Measurements from ENCODE around the gene NRL. TPM values are rescaled to one million over a fixed set of nuclear protein-coding genes. Genes with fewer than 3 reads are reported as not detected.

NRL gene
- total RNA-seq, 6 donors from 2014 or later, result 2.6 to 9.8 (median 4.4) TPM

DNA sequence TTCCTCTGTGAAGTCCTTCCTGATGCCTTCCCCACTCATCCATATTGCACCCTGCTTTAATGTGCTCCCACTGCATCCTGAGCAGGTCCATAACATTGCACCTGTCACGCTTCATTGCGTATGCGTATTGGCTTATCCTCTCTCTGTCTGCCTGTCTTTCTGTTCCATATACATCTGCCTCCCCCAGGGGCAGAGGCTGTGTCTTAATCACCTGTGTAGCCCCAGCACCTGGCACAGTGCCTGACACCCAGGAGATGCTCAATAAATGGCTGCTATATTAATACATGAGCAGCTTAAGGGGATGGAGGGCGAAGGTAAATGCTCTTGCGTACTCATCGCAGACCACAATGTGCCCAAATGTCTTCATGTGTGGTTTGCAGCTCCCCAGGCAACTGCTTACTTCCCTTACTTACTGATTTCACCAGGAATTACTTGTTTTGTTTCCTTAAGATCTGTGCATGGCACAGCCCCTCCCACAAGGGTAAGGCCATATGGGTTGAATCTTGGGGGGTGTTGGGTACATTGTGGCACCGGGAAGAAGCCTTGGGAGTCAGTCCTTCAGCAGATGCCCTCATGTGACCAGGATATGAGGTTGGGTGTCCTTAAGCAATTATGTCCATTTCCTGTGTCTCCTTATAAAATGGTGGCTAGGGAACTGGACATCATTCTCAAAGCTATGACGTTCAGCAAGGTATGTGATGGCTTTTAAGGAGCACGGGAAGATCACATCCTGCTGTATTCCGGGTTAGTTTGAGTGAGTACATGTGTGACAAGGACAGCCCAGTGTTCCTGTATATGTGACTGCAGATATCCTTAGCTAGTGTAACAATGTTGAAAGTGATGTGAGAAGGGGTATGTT is 44.2 kb downstream of the NRL start:
- 69 to 76% methylated on average over 10 of the region's 10 CpGs for WGBS, 2 donors

GRCh38 chr14:24069411-24069735 is 45.4 kb downstream of the NRL start:
- no peaks in the 10 kb centered on the region for H3K36me3 ChIP-seq
- WGBS, 2 donors, result 92 to 99% methylated on average over 3 to 6 of the region's 6 CpGs
- DNase-seq (no peak), ATAC-seq (ENCODE audit: low FRiP score in 2 of 2) (no peak)
- peaks cover 0 to 4% (median 2%) of the 10 kb centered on the region in 4 donors for H3K4me1 ChIP-seq
- TF ChIP-seq EP300 (IDR thresholded peaks at IDR 0.05), result no peak
- no peak for TF ChIP-seq POLR2A (IDR thresholded peaks at IDR 0.05)
- no peak for TF ChIP-seq CTCF (IDR thresholded peaks at IDR 0.05)
- no peak for TF ChIP-seq POLR2AphosphoS5 (IDR thresholded peaks at IDR 0.05)
- H3K27ac ChIP-seq, result no peak overlapping the region
- H3K4me3 ChIP-seq, result no peak overlapping the region
- no peaks in the 10 kb centered on the region for H3K9me3 ChIP-seq
- no peaks in the 10 kb centered on the region for H3K27me3 ChIP-seq

More for the DNA sequence above, 44.2 kb downstream of the NRL start:
- DNase-seq (no peak), ATAC-seq (ENCODE audit: low FRiP score in 2 of 2) (no peak)
- Histone ChIP-seq H3K36me3 (no peaks in the 10 kb centered on the region), H3K4me1 (peaks cover 0 to 4% (median 2%) of the 10 kb centered on the region in 4 donors), H3K27me3 (no peaks in the 10 kb centered on the region), H3K27ac (no peak overlapping the region), H3K9me3 (no peaks in the 10 kb centered on the region), H3K4me3 (no peak overlapping the region)
- no peak for TF ChIP-seq EP300 (IDR thresholded peaks at IDR 0.05)
- no peak for TF ChIP-seq POLR2AphosphoS5 (IDR thresholded peaks at IDR 0.05)
- TF ChIP-seq CTCF (IDR thresholded peaks at IDR 0.05), result no peak
- TF ChIP-seq POLR2A (IDR thresholded peaks at IDR 0.05), result no peak

DNA sequence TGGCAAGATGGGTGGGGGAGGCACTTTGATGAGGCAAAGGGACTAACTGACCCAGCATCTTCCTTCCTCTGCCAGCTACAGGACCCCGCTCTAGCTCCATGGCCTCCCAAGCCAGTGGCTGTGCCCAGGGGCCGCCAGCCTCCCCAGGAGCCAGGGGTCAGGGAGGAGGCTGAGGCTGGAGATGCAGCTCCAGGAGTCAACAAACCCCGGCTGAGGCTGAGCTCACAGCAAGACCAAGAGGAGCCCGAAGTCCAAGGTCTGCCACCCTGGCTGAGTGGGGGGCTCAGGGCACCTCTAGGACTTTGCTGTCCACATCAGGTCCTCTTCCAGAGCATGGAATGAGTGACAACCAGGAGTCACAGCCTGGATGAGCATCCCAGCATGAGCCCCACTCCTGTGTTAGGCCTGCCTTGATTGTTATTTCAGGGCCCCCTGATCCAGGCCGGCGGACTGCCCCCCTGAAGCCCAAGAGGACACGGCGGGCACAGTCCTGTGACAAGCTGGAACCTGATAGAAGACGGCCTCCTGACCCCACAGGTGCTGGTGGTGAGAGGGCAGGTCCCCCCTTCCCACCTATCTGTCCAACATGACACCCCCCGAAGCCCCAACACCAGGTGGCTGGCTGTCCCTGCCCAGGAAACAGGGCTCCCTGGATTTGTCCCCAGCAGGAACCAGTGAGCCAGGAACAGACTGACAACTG is 45.9 kb downstream of the NRL start:
- H3K27ac ChIP-seq, result no peak overlapping the region
- TF ChIP-seq POLR2A (IDR thresholded peaks at IDR 0.05) (no peak), POLR2AphosphoS5 (IDR thresholded peaks at IDR 0.05) (no peak), CTCF (IDR thresholded peaks at IDR 0.05) (no peak), EP300 (IDR thresholded peaks at IDR 0.05) (no peak)
- no peak for DNase-seq
- H3K36me3 ChIP-seq, result no peaks in the 10 kb centered on the region
- ATAC-seq (ENCODE audit: low FRiP score in 2 of 2), result no peak
- WGBS, 2 donors, result 80 to 88% methylated on average over 1 to 6 of the region's 10 CpGs
- no peaks in the 10 kb centered on the region for H3K9me3 ChIP-seq
- H3K27me3 ChIP-seq, result no peaks in the 10 kb centered on the region
- H3K4me3 ChIP-seq, result no peak overlapping the region
- peaks cover 0 to 4% (median 2%) of the 10 kb centered on the region in 4 donors for H3K4me1 ChIP-seq

- Histone ChIP-seq H3K27me3 (no peaks in the 10 kb centered on the region), H3K36me3 (no peaks in the 10 kb centered on the region), H3K4me3 (no peak overlapping the region), H3K9me3 (no peaks in the 10 kb centered on the region), H3K4me1 (peaks cover 0 to 1% (median under 1%) of the 10 kb centered on the region in 4 donors), H3K27ac (no peak overlapping the region)
- 88 to 94% methylated on average over 12 of the region's 12 CpGs for WGBS, 2 donors
- TF ChIP-seq EP300 (IDR thresholded peaks at IDR 0.05) (no peak), POLR2A (IDR thresholded peaks at IDR 0.05) (no peak), POLR2AphosphoS5 (IDR thresholded peaks at IDR 0.05) (no peak)
- DNase-seq (no peak), ATAC-seq (ENCODE audit: low FRiP score in 2 of 2) (no peak)
Measured at GRCh38 chr14:24067133-24068082, 47.3 kb downstream of the NRL start.
